K562 (cell line): ENCODE data around the gene SLC6A20. TPM values are rescaled to one million over a fixed set of nuclear protein-coding genes. Genes with fewer than 3 reads are reported as not detected.

Experiments
- ATAC-seq: fragments of 200-7000 bp; cut with Tn5 transposase; 3 replicates; pipeline ENCODE4 v1.9.1; 2020; ENCODE audit warnings: moderate library complexity
- BruUV-seq: library from RNA; stranded (reverse); fragments of 400-500 nt; replicated peaks from 2 replicates; lab custom pipeline; 2021; lab: Mats Ljungman, UMichigan
- CTCF ChIA-PET: fragments of 300-600 bp; formaldehyde crosslinking; extraction: SDS; loops from one replicate; lab custom pipeline; 2021; ENCODE audit warnings: low intra/inter-chr PET ratio; lab: Yijun Ruan, JAX
- POLR2A ChIA-PET: fragments of 300-600, 350-650 bp; sonication (Branson Sonifier 250); formaldehyde crosslinking; extraction: SDS; loops from one replicate; lab custom pipeline; 2021; ENCODE audit warnings: antibody characterized with exemption, inconsistent platforms; lab: Yijun Ruan, JAX
- DNase-seq, 4 experiments: peaks; one replicate each; pipeline versions ENCODE4 v3.0.0 to v3.0.0-alpha.2; 2011 to 2018; ENCODE audit warnings: low spot score in 3 of 4, mixed read lengths in 3 of 4; ENCODE audit errors: extremely low read depth in 1 of 4
- FAIRE-seq: peaks from 2 replicates; lab custom pipeline; 2011; peaks lifted over from hg19 to GRCh38; lab: Jason Lieb, UNC
- H2AFZ ChIP-seq: 2 replicates; pipeline ENCODE4 v1.6.0; 2011; ENCODE audit warnings: low read depth, low read length, control low read depth, inconsistent platforms
- H3K27ac ChIP-seq: fragments of 200-600 bp; 3 replicates; pipeline ENCODE4 v1.8.0; 2011; ENCODE audit warnings: low read depth, mild to moderate bottlenecking, control low read depth, inconsistent platforms, low read length, moderate library complexity, mixed read lengths; ENCODE audit errors: extremely low read depth
- H3K27me3 ChIP-seq, 2 experiments: fragments of 300-600 bp in 1 of 2; 2 replicates in 1 of 2; 3 replicates in 1 of 2; pipeline versions ENCODE4 v1.6.0 to v1.8.0; 2011; ENCODE audit warnings: inconsistent platforms in 2 of 2, low read length in 2 of 2, mild to moderate bottlenecking in 1 of 2, mixed read lengths in 1 of 2, moderate library complexity in 1 of 2; ENCODE audit not compliant: control insufficient read depth in 2 of 2, insufficient read depth in 2 of 2
- H3K36me3 ChIP-seq: fragments of 300-600 bp; 3 replicates; pipeline ENCODE4 v1.8.0; 2011; ENCODE audit warnings: mild to moderate bottlenecking, low read length, inconsistent platforms; ENCODE audit not compliant: control insufficient read depth, insufficient read depth
- H3K4me1 ChIP-seq, 2 experiments: fragments of 200-600 bp in 1 of 2; replicated peaks in 1 of 2; 2 replicates in 1 of 2; 3 replicates in 1 of 2; pipeline versions ENCODE4 v1.5.1 to v1.8.0; 2011; ENCODE audit warnings: inconsistent platforms in 2 of 2, low read length in 2 of 2, mild to moderate bottlenecking in 1 of 2, mixed read lengths in 1 of 2, moderate library complexity in 1 of 2; ENCODE audit not compliant: control insufficient read depth in 2 of 2, insufficient read depth in 2 of 2
- H3K4me2 ChIP-seq: 2 replicates; pipeline ENCODE4 v1.6.1; 2011; ENCODE audit warnings: low read length, control low read depth, inconsistent platforms, mixed read lengths; ENCODE audit not compliant: insufficient read depth
- H3K4me3 ChIP-seq: fragments of 200-600 bp; sonication (generic), shearing (Covaris generic); 2 replicates; pipeline ENCODE4 v1.5.1; 2016; ENCODE audit warnings: control low read depth, inconsistent platforms
- H3K79me2 ChIP-seq: fragments of 200-600 bp; 3 replicates; pipeline ENCODE4 v1.8.0; 2011; ENCODE audit warnings: low read length, inconsistent platforms; ENCODE audit not compliant: control insufficient read depth, insufficient read depth
- H3K9ac ChIP-seq, 2 experiments: 2 replicates each; pipeline versions ENCODE4 v1.6.0 to v1.6.1; 2011; ENCODE audit warnings: low read depth in 2 of 2, low read length in 2 of 2, control low read depth in 1 of 2, inconsistent platforms in 1 of 2, mild to moderate bottlenecking in 1 of 2, mixed read lengths in 1 of 2; ENCODE audit not compliant: insufficient read depth in 1 of 2
- H3K9me1 ChIP-seq: one replicate; pipeline ENCODE4 v1.6.0; 2011; ENCODE audit warnings: inconsistent platforms, mild to moderate bottlenecking, low read length, moderate library complexity; ENCODE audit not compliant: control insufficient read depth, insufficient read depth
- H3K9me3 ChIP-seq: replicated peaks from 2 replicates; pipeline ENCODE4 v1.5.1; 2011; ENCODE audit warnings: low read depth, low read length, inconsistent platforms; ENCODE audit not compliant: control insufficient read depth, insufficient read depth
- H4K20me1 ChIP-seq: replicated peaks from 2 replicates; pipeline ENCODE4 v1.6.1; 2011; ENCODE audit warnings: low read length, inconsistent platforms, mixed read lengths; ENCODE audit not compliant: control insufficient read depth, insufficient read depth
- CTCF ChIP-seq, 3 experiments: IDR thresholded peaks in 2 of 3; conservative IDR thresholded peaks in 1 of 3; 2 replicates each; pipeline ENCODE4 v1.5.1; 2011 to 2012; ENCODE audit warnings: low read length in 3 of 3, mild to moderate bottlenecking in 3 of 3, control low read depth in 2 of 3, improper control_type of control experiment in 1 of 3, inconsistent platforms in 1 of 3, low read depth in 1 of 3, mixed read lengths in 1 of 3, moderate library complexity in 1 of 3; ENCODE audit not compliant: insufficient read depth in 2 of 3
- NONO ChIP-seq, 2 experiments: fragments of 200-400 bp in 1 of 2; fragments of 450-650 bp in 1 of 2; formaldehyde crosslinking in 1 of 2; IDR thresholded peaks; 2 replicates each; pipeline ENCODE4 v1.6.1; 2017; ENCODE audit warnings: low read depth in 2 of 2, mild to moderate bottlenecking in 2 of 2, moderate library complexity in 2 of 2, low read length in 1 of 2
- RAD21 ChIP-seq, 2 experiments: fragments of 250-450 bp in 1 of 2; fragments of 450-650 bp in 1 of 2; sonication (Bioruptor Pico) in 1 of 2; formaldehyde crosslinking in 1 of 2; IDR thresholded peaks in 1 of 2; conservative IDR thresholded peaks in 1 of 2; 2 replicates each; pipeline versions ENCODE4 v1.4.0 to v1.8.0; 2020 to 2022; ENCODE audit warnings: mild to moderate bottlenecking in 2 of 2, moderate library complexity in 1 of 2
- WGBS: fragments of 100-300 bp; shearing (Covaris generic); methylation state at CpG from one replicate; pipeline ENCODE4 v1.1.6; 2016; ENCODE audit warnings: low coverage, mixed read lengths; ENCODE audit not compliant: insufficient coverage; ENCODE audit errors: missing lambda C conversion rate; 5-methylcytosine and 5-hydroxymethylcytosine counted together
- in situ Hi-C: fragments of 300-500 bp; cut with MboI; formaldehyde crosslinking; loops from 4 replicates; pipeline ENCODE4 v1.15.0; 2018; ENCODE audit warnings: inconsistent platforms, mixed read lengths
- intact Hi-C: fragments of 100-400 bp; cut with micrococcal nuclease; formaldehyde crosslinking; loops from 2 replicates; pipeline ENCODE4 v1.14.2; 2022
- polyA plus RNA-seq, 8 experiments: library from polyadenylated mRNA; depleted of rRNA in 4 of 8; stranded (reverse) in 5 of 8; unstranded in 3 of 8; fragments of >200 nt; fragmentation: Nextera tagmentation in 2 of 8; fragmentation: Illumina TruSeq in 1 of 8; extraction: Ambion mirVana in 2 of 8; extraction: Trizol in 1 of 8; gene quantifications; 2 replicates each; pipeline versions ENCODE4 v1.2.1 to v1.2.3, GENCODE V29; 2011 to 2014; ENCODE audit warnings: inconsistent platforms in 1 of 8, missing spikeins in 1 of 8
- total RNA-seq, 7 experiments: library from RNA; depleted of rRNA in 6 of 7; stranded (reverse); fragments of >200 nt in 6 of 7; fragmentation: Illumina TruSeq in 2 of 7; extraction: Trizol in 2 of 7; gene quantifications; 2 replicates each; pipeline versions ENCODE4 v1.2.1 to v1.2.3, GENCODE V29; 2011 to 2021; ENCODE audit warnings: low replicate concordance in 1 of 7

The SLC6A20 gene
- total and polyA plus RNA-seq, 9 of the 15 experiments (the other 6 are each of a cell fraction or from before 2014, with no cell fraction given), result not detected

- H3K4me2 ChIP-seq, result no peak overlapping the region
- in situ Hi-C loops, result no loop called here
- H3K27me3 ChIP-seq, result peaks cover 26 to 54% of the 10 kb centered on the region in 2 experiments
- no peaks in the 10 kb centered on the region for H3K9me1 ChIP-seq
- no TSS peak for BruUV-seq
- DNase-seq (no peak), ATAC-seq (peak; percentile 41; the same call in 1 of the 3 replicates), FAIRE-seq (peak; percentile 35)
- TF ChIP-seq CTCF (IDR thresholded peaks at IDR 0.05 in 2 of 3, conservative IDR thresholded peaks at IDR 0.05 in 1 of 3; ENCODE audit: insufficient read depth in 2 of 3, low read depth in 1 of 3, low read length in 3 of 3) (peak in 1 of 3 experiments; percentile 21; a peak in 1 of 6 replicates), NONO (IDR thresholded peaks at IDR 0.05; ENCODE audit: low read depth in 2 of 2, low read length in 1 of 2) (no peak), RAD21 (CRISPR knock-in tag; conservative IDR thresholded peaks at IDR 0.05 in 1 of 2, IDR thresholded peaks at IDR 0.05 in 1 of 2) (peak in 1 of 2 experiments; percentile 18; a peak in 2 of 4 replicates)
- no peaks in the 10 kb centered on the region for H3K9me3 ChIP-seq
- no peaks in the 10 kb centered on the region for H3K79me2 ChIP-seq
- 3% methylated on average over 3 of the region's 3 CpGs for WGBS
- H2AFZ ChIP-seq, result no peak overlapping the region
- H3K4me1 ChIP-seq, result peaks cover 0 to 6% of the 10 kb centered on the region in 2 experiments; a peak in 1 of 5 replicates
- CTCF ChIA-PET, result no interaction called here
- intact Hi-C loops, result no loop called here
- no peaks in the 10 kb centered on the region; the same call in 1 of the 2 replicates for H4K20me1 ChIP-seq
- POLR2A ChIA-PET, result interaction anchor here (0.6 to 1.0 kb wide), 2 partner anchors 24 to 65 kb away, joined by 3 read pairs; no protein-coding TSS in a partner anchor
- H3K9ac ChIP-seq, result no peak overlapping the region
- no peaks in the 10 kb centered on the region for H3K36me3 ChIP-seq
- no peak overlapping the region for H3K27ac ChIP-seq
- no peak overlapping the region for H3K4me3 ChIP-seq
These were observed 12.7 kb downstream of the SLC6A20 start for GRCh38 chr3:45783667-45784066.
